Cortex of kidney (tissue), 1 donor: ENCODE data around the gene MAD1L1.

Experiments used
- DNase-seq: peaks from one replicate; lab custom pipeline; 2025; lab: John Stamatoyannopoulos, UW

The MAD1L1 gene

DNA sequence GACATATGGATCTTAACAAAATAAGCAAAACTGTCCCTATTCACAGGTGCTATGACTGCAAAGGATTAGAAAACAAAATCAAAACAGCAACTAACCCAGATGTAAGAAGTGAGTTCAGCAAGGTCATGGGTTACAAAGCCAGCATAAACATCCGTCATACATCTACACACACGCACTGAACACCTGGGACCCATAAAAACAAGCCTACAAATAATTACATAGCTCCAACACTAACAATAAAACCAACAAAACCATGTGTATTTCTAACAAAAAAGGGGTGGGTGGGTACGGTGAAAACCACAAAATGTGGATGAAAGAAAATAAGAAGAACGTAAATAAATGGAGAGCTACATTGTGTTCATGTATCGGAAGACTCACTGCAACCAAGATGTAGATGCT lies 305.8 kb downstream of the MAD1L1 start:
- no peak for DNase-seq

DNA sequence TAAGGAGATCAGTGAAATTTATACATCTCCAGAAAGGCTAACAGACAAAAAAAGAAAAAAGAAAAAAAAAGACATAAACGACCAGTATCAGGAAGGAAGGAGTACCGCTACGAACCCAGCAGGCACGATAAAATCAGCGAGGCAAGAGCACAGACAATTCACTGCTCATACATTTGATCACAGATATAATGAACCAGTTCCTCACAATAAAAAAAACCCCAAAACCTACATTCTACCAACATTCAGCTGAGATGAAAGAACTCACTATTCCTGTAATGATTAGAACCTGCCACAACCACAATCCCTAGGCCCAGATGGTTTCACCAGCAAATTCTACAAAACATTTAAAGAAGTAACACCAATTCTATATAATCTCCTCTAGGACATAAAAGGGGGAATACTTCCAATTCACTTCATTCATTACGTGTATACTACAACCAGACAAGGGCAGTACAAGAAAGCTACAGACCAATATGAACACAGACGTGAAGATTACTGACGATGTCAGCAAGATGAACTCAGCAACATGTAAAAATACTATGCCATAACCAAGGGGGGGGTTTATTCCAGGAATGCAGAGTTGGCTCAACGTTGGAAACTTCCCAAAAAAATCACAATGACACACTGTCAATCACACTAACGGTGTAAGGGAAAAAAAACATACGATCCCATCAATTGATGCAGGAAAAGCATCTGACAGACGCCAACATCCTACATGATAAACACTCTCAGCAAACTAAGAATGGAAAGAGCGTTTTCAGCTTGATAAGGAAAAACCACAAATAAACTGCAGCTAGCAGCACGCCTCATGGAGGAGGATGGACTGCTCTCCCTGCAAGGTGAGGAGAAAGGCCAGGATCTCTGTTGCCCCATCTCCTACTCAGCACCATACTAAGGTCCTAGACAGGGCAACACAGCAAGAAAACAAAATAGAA lies 306.5 kb downstream of the MAD1L1 start:
- no peak for DNase-seq

DNA sequence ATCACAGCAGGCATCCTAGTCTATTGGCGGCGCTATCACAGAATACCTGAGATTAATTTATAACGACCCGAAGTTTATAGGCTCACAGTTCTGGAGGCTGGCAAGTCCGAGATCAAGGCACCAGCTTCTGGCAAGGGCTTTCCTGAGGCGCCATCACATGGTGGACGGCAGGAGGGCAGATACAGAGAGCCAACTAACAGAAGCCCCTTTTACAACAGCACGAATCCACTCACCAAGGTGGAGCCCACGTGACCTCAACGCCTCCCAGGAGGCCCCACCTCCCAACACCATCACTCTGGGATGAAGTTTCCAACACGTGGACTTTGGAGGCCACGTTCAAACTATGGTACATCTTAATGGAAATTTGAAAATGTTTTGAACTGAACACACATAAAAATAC lies 307.4 kb downstream of the MAD1L1 start:
- no peak for DNase-seq

- DNase-seq: no peak
These were observed 308.4 kb downstream of the MAD1L1 start for GRCh38 chr7:1924258-1924817.

DNA sequence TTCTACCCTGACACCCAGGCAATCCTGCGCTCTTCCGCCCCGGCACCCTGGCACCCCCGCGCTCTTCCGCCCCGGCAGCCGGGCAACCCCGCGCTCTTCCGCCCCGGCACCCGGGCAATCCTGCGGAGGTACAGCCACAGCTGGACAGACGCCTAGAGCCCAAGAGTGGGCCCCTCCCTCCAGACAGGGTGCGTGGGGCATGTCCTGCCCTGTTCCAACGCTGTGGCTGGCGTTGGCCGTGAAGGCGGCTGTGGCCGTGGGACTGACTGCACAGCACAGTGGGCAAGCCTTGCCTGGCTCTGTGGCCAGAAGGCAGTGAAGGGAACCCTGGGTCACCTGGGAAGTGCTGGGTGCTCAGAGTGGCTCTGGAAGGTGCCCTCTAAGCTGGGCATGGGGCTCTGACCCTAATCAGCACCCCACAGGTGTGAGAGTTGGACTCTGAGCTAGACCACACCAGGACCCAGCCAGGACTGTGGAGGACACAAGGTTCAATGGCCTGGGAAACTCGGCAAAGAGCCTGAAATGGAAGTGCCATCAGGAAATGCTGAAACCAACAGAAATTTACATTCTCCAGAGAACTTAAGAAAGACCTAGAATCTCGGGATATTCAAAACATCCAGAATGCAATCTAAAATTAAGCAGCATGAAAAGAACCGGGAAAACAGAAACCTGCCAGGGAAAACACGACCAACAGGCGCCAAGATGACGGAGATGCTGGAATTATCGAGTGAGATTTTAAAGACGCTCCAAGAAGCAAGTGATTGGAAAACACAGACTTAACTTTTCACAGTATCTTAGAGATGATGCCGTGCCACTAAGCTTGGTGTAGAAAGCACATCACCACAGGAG lies 309.1 kb downstream of the MAD1L1 start:
- no peak for DNase-seq

DNA sequence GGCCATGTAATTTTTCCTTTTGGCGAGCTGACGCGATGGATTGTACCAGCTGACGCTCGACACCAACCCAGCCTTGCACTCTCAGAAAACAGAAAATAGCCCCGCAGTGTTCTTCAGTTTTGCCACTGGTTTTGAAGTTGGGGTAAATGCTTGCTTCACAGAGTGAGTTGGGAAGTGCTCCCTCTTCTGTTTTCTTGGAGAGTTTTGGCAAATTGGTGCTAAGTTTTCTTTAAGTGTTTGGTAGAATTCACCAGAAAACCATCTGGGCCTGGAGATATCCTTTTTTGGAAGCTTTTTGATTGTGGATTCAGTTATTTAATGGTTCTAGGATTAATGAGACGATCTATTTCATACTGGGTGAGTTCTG lies 309.9 kb downstream of the MAD1L1 start:
- no peak for DNase-seq

DNA sequence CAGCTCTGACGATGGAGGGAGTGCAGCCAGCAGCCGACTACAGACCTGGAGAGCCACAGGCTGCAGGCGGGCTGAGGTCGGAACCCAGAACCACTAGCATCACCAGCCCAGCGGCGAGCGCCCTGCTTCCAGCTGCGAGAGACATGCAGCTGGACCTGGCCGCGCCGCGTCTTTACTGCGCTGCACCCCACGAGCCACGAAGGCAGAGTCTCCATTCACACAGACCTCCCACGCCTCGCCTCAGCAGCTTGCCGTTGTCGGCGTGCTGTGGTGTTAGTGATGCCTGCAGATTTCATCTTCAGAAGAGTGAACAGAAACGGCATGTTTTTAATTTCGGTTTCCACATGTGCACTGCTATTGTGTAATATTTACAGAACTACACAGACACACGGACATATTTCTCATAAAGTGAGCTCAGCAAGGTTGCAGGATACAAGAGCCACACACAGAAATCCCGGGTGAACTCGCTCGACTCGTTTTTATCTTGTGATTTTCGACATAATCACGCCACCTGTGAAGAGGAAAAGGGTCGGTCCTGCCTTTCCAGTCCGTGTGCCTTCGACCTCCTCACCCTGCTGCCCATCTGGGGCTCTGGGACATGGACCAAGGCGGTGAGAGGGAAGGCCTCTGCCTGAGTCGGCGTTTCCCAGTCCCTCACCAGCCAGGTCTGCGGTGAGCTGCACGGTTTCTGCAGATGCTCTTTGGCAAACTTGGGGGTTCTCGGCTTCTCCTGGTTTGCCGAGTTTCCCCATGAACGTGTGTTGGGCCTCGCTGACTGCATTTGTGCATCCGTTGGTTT lies 310.5 kb downstream of the MAD1L1 start:
- DNase-seq: no peak

- DNase-seq: no peak
These were observed 311.9 kb downstream of the MAD1L1 start for GRCh38 chr7:1920881-1921280.

DNA sequence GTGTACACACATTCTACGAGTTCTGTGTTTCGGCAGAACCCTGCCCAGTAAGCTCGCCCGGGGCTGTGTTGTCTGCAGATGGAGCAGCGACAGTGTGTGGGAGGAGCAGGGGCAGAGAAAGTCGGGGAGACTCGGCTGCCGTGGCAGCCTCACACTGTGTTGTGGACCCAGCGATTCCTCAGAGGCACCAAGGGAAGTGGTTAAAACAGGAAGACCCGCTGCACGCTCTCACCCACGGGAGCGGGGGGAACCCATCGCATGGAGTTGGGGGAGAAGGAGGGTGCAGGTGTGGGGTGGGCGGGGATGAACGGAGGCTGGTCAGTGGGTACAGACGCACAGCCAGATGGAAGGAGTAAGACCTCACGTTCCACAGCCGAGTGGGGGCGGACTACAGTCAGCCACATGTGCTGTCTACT lies 312.5 kb downstream of the MAD1L1 start:
- DNase-seq: no peak

GRCh38 chr7:1919539-1920265 lies 313.0 kb downstream of the MAD1L1 start:
- DNase-seq: no peak

DNA sequence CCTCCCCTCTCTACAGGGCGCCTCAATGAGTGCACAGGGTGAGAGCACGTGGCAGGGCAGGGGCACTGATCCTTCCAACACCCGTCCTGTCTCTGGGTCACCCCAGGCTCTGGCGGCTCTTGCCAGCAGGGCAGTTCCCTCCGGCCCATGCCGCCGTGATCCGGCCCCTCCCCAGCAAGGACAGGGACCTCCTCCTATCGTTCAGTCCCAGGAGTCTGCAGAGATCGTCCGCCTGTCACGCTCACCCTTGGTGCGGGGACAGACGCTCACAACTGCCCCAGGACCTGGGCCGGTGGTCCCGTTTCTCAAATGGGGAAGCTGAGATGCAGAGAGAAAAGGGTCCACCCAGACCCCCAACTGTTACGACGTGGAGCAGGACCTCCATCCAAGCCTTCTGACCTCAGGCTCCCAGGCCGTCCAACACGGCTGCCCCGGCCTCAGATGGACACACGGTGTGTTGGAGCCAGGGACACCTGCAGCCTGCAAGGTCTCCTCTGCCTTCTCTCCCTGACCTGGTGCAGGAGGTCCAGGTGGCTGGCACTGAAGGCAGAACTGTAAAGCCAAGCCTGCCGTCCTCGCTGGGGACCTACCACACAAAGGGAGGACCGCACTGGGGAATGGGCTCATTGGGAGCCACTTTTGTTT lies 313.7 kb downstream of the MAD1L1 start:
- DNase-seq: no peak

DNA sequence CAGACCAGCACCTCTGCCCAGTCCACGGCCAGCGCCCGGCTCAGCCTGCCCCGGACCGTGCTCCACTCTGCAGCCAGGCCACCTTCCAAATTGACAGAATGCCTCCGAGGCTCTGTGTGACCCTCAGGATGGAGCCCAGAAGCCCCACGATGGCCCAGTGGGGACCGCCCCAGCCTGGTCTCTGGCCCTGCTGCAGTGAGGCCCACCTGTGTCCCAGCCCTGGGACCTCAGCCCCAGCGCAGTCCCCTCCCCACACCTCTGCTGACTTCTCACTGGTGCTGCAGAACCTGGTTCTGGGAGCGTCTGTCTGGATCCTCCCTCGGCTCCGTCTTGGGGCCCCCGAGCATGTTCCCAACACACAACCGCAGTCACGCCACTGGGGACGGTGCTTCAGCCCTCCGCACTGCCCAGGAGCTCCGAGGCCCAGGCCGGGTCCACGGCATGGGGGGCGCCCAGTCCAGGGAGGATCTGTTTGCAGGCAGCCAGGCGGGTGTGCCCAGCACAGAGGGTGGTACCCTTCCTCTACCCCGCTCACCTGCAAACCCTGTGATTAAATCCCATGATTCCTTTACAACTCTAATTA lies 314.6 kb downstream of the MAD1L1 start:
- DNase-seq: no peak

GRCh38 chr7:1917221-1918062 lies 315.3 kb downstream of the MAD1L1 start:
- no peak for DNase-seq

GRCh38 chr7:1916601-1916970 lies 316.2 kb downstream of the MAD1L1 start:
- no peak for DNase-seq

- DNase-seq: no peak
These were observed 316.7 kb downstream of the MAD1L1 start for GRCh38 chr7:1915956-1916600.

- DNase-seq: no peak
These were observed 317.4 kb downstream of the MAD1L1 start for GRCh38 chr7:1915326-1915725.

DNA sequence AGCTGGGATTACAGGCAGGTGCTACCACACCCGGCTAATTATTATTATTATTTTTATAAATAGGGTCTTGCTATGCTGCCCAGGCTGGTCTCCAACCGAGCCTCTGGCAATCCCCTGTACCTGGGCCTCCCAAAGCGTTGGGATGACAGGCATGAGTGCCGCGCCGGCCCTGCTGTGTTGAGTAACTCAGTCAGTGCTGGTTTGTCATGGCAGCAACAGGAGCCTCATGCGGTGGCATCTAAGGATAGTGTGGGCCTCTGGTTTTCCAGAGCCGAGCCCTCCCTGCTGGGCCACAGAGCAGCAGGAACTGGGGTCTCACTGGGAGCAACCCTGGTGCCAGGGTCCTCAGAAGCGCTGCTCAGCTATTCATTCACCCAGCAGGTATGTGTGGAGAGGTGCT lies 318.0 kb downstream of the MAD1L1 start:
- DNase-seq: no peak

DNA sequence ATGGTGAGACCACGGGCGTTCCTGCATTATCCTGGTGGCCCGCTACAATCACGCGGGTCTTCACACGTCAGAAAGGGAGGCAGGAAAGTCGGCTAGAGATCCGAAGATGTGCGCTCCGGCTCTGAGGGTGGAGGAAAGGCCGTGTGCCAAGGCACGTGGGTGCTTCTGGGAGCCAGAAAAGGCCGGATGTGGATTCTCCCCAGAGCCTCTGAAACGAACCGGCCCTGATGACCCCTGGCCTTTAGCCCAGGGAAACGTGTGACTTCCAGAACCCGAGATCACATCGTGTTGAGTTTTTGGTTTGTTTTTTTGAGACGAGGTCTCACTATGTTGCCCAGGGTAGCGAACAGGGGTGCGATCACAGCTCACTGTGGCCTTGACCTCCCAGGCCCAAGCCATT lies 318.4 kb downstream of the MAD1L1 start:
- no peak for DNase-seq
